Hepatic stellate cell (primary cell): ENCODE results near the gene ZNF862.

ENCODE experiments used
- DNase-seq: peaks from one replicate; pipeline ENCODE4 v3.0.0; 2011; ENCODE audit warnings: low spot score

The ZNF862 gene

GRCh38 chr7:149811221-149811620 is 27.0 kb upstream of the ZNF862 start:
- no peak for DNase-seq

- no peak for DNase-seq
These were observed 26.2 kb upstream of the ZNF862 start for GRCh38 chr7:149811831-149812490.

- DNase-seq: no peak
These were observed 24.7 kb upstream of the ZNF862 start for GRCh38 chr7:149813254-149814035.

- no peak for DNase-seq
These were observed 23.7 kb upstream of the ZNF862 start for GRCh38 chr7:149814494-149814893.

GRCh38 chr7:149815121-149815520 is 23.1 kb upstream of the ZNF862 start:
- no peak for DNase-seq

GRCh38 chr7:149815661-149816266 is 22.4 kb upstream of the ZNF862 start:
- DNase-seq: no peak

GRCh38 chr7:149816267-149816751 is 21.9 kb upstream of the ZNF862 start:
- DNase-seq: no peak

- DNase-seq: no peak
These were observed 21.4 kb upstream of the ZNF862 start for GRCh38 chr7:149816794-149817193.

- no peak for DNase-seq
These were observed 20.8 kb upstream of the ZNF862 start for GRCh38 chr7:149817301-149817771.

- no peak for DNase-seq
These were observed 20.2 kb upstream of the ZNF862 start for GRCh38 chr7:149817836-149818535.

- no peak for DNase-seq
These were observed 19.7 kb upstream of the ZNF862 start for GRCh38 chr7:149818536-149818840.

- DNase-seq: no peak
These were observed 18.8 kb upstream of the ZNF862 start for GRCh38 chr7:149819141-149819960.

- no peak for DNase-seq
These were observed 18.2 kb upstream of the ZNF862 start for GRCh38 chr7:149819961-149820340.

- no peak for DNase-seq
These were observed 17.5 kb upstream of the ZNF862 start for GRCh38 chr7:149820622-149821190.

- no peak for DNase-seq
These were observed 16.7 kb upstream of the ZNF862 start for GRCh38 chr7:149821191-149822148.

- no peak for DNase-seq
These were observed 15.7 kb upstream of the ZNF862 start for GRCh38 chr7:149822353-149822943.

GRCh38 chr7:149823191-149823630 is 15.0 kb upstream of the ZNF862 start:
- DNase-seq: no peak

- DNase-seq: no peak
These were observed 14.5 kb upstream of the ZNF862 start for GRCh38 chr7:149823631-149824199.

GRCh38 chr7:149824301-149824741 is 13.9 kb upstream of the ZNF862 start:
- no peak for DNase-seq
